HG03139 (cell line): ENCODE data around the gene CCDC51.

Experiments
- ATAC-seq: cut with Tn5 transposase; IDR thresholded peaks from one replicate; pipeline ENCODE4 v1.9.1; 2021; ENCODE audit not compliant: unreplicated experiment

CCDC51 gene

GRCh38 chr3:48387634-48388033 is 52.3 kb downstream of the CCDC51 start:
- ATAC-seq = no peak
